A549 (cell line): ENCODE data around the gene RPL10.

Source experiments
- CBX2 ChIP-seq: fragments of 200-600 bp; sonication (generic); IDR thresholded peaks from 2 replicates; pipeline ENCODE4 v1.6.1; 2016; ENCODE audit warnings: low read depth, mild to moderate bottlenecking, borderline replicate concordance
- CTCF ChIP-seq: fragments of >200 bp; sonication (Bioruptor Twin); formaldehyde crosslinking; IDR thresholded peaks from 3 replicates; pipeline ENCODE4 v1.5.1; 2016
- FOSB ChIP-seq: fragments of 250-450 bp; sonication (Bioruptor Pico); IDR thresholded peaks from 2 replicates; pipeline ENCODE4 v1.5.0; 2020; ENCODE audit warnings: mild to moderate bottlenecking, moderate library complexity
- HMGXB4 ChIP-seq: fragments of 250-450 bp; sonication (Bioruptor Pico); IDR thresholded peaks from 2 replicates; pipeline ENCODE4 v1.5.0; 2021; ENCODE audit warnings: mild to moderate bottlenecking, moderate library complexity, borderline replicate concordance
- MAX ChIP-seq: IDR thresholded peaks from 2 replicates; pipeline ENCODE4 v1.6.1; 2012
- PHF8 ChIP-seq: fragments of 200-600 bp; sonication (generic); IDR thresholded peaks from 2 replicates; pipeline ENCODE4 v1.6.1; 2016; ENCODE audit warnings: low read depth, mild to moderate bottlenecking, antibody characterized with exemption, moderate library complexity, borderline replicate concordance
- POLR2A ChIP-seq: IDR thresholded peaks from 2 replicates; pipeline ENCODE4 v1.6.1; 2012; ENCODE audit warnings: mild to moderate bottlenecking, low read length
- REST ChIP-seq: fragments of 200-600 bp; sonication (generic); IDR thresholded peaks from 2 replicates; pipeline ENCODE4 v1.6.1; 2016; ENCODE audit warnings: antibody characterized with exemption, mild to moderate bottlenecking, moderate library complexity
- RNF2 ChIP-seq: fragments of 200-600 bp; sonication (generic); IDR thresholded peaks from 2 replicates; pipeline ENCODE4 v1.6.1; 2016; ENCODE audit warnings: low read depth, mild to moderate bottlenecking, antibody characterized with exemption, moderate library complexity, borderline replicate concordance

GRCh38 chrX:154349979-154350378 is 48.2 kb upstream of the RPL10 start:
- no peak for TF ChIP-seq POLR2A
- no peak for TF ChIP-seq HMGXB4 (CRISPR knock-in tag)
- TF ChIP-seq RNF2, result no peak
- TF ChIP-seq REST, result no peak
- no peak for TF ChIP-seq CBX2
- TF ChIP-seq CTCF, result no peak
- no peak for TF ChIP-seq PHF8
- no peak for TF ChIP-seq FOSB (CRISPR knock-in tag)
- no peak for TF ChIP-seq MAX
